GM11168 (cell line): ENCODE results near the gene IGSF3.
"Not testable (repeated sequence)": the region's sequence is repeated elsewhere in the genome, so short reads cannot be mapped to it uniquely, and the experiment has no call there.

Experiments
- in situ Hi-C: fragments of 300-500 bp; cut with MboI; formaldehyde crosslinking; loops from one replicate; pipeline ENCODE4 v1.12.0; 2022; ENCODE audit warnings: low sequenced_read_pairs; ENCODE audit not compliant: unreplicated experiment

Gene IGSF3

GRCh38 chr1:116631996-116632925, 35.3 kb downstream of the IGSF3 start:
- in situ Hi-C loops, result not testable (repeated sequence)

- in situ Hi-C loops, result not testable (repeated sequence)
Measured at GRCh38 chr1:116631554-116631953, 36.0 kb downstream of the IGSF3 start.

GRCh38 chr1:116630057-116630456, 37.5 kb downstream of the IGSF3 start:
- in situ Hi-C loops, result not testable (repeated sequence)

- in situ Hi-C loops, result not testable (repeated sequence)
Measured at GRCh38 chr1:116629441-116629840, 38.1 kb downstream of the IGSF3 start.

GRCh38 chr1:116628448-116628847, 39.1 kb downstream of the IGSF3 start:
- in situ Hi-C loops, result no loop called here

- in situ Hi-C loops, result not testable (repeated sequence)
Measured at GRCh38 chr1:116627357-116627756, 40.2 kb downstream of the IGSF3 start.

- in situ Hi-C loops, result not testable (repeated sequence)
Measured at GRCh38 chr1:116626915-116627314, 40.6 kb downstream of the IGSF3 start.

- in situ Hi-C loops, result not testable (repeated sequence)
Measured at GRCh38 chr1:116625155-116625554, 42.4 kb downstream of the IGSF3 start.

- in situ Hi-C loops, result no loop called here
Measured at GRCh38 chr1:116624040-116624439, 43.5 kb downstream of the IGSF3 start.

GRCh38 chr1:116622496-116622895, 45.0 kb downstream of the IGSF3 start:
- in situ Hi-C loops, result not testable (repeated sequence)

- in situ Hi-C loops, result not testable (repeated sequence)
Measured at GRCh38 chr1:116621756-116622155, 45.8 kb downstream of the IGSF3 start.

GRCh38 chr1:116620392-116620791, 47.1 kb downstream of the IGSF3 start:
- in situ Hi-C loops, result not testable (repeated sequence)

- in situ Hi-C loops, result not testable (repeated sequence)
Measured at GRCh38 chr1:116619106-116619505, 48.4 kb downstream of the IGSF3 start.

GRCh38 chr1:116617808-116618207, 49.7 kb downstream of the IGSF3 start:
- in situ Hi-C loops, result not testable (repeated sequence)

GRCh38 chr1:116613825-116614224, 53.7 kb downstream of the IGSF3 start:
- in situ Hi-C loops, result not testable (repeated sequence)

- in situ Hi-C loops, result not testable (repeated sequence)
Measured at GRCh38 chr1:116609801-116610371, 57.6 kb downstream of the IGSF3 start.

- in situ Hi-C loops, result not testable (repeated sequence)
Measured at GRCh38 chr1:116608841-116609240, 58.7 kb downstream of the IGSF3 start.

GRCh38 chr1:116608151-116608550, 59.4 kb downstream of the IGSF3 start:
- in situ Hi-C loops, result not testable (repeated sequence)

- in situ Hi-C loops, result not testable (repeated sequence)
Measured at GRCh38 chr1:116607463-116607862, 60.1 kb downstream of the IGSF3 start.

- in situ Hi-C loops, result not testable (repeated sequence)
Measured at GRCh38 chr1:116606067-116606466, 61.5 kb downstream of the IGSF3 start.

GRCh38 chr1:116605315-116605714, 62.2 kb downstream of the IGSF3 start:
- in situ Hi-C loops, result no loop called here
